Glutamatergic neuron (in vitro differentiated cells): ENCODE measurements around the gene TBX6. TPM values are rescaled to one million over a fixed set of nuclear protein-coding genes. Genes with fewer than 3 reads are reported as not detected.
"Not testable (repeated sequence)": the region's sequence is repeated elsewhere in the genome, so short reads cannot be mapped to it uniquely, and the experiment has no call there.

ENCODE experiments used
- DNase-seq: peaks from one replicate; pipeline ENCODE4 v3.0.0; 2022
- H3K27ac Mint-ChIP-seq: one replicate; pipeline ENCODE4 v1.8.0; 2020; ENCODE audit warnings: mild to moderate bottlenecking, mixed read lengths, inconsistent platforms; ENCODE audit not compliant: unreplicated experiment
- H3K27me3 Mint-ChIP-seq: one replicate; pipeline ENCODE4 v1.8.0; 2020; ENCODE audit warnings: mild to moderate bottlenecking, moderate library complexity, mixed read lengths, inconsistent platforms; ENCODE audit not compliant: unreplicated experiment
- H3K36me3 Mint-ChIP-seq: one replicate; pipeline ENCODE4 v1.8.0; 2020; ENCODE audit warnings: mild to moderate bottlenecking, mixed read lengths, inconsistent platforms; ENCODE audit not compliant: unreplicated experiment
- H3K4me1 Mint-ChIP-seq: one replicate; pipeline ENCODE4 v1.8.0; 2020; ENCODE audit warnings: mild to moderate bottlenecking, low read depth, mixed read lengths, inconsistent platforms; ENCODE audit not compliant: unreplicated experiment
- H3K4me3 Mint-ChIP-seq: one replicate; pipeline ENCODE4 v1.8.0; 2020; ENCODE audit warnings: mild to moderate bottlenecking, mixed read lengths, inconsistent platforms; ENCODE audit not compliant: unreplicated experiment
- H3K9me3 Mint-ChIP-seq: one replicate; pipeline ENCODE4 v1.8.0; 2020; ENCODE audit warnings: mild to moderate bottlenecking, moderate library complexity, mixed read lengths, inconsistent platforms; ENCODE audit not compliant: unreplicated experiment
- total RNA-seq: library from RNA; stranded (reverse); fragmentation: NEBNext Ultra II Directional; extraction: Animal tissue kit (Norgen Biotek cat#: 25700); gene quantifications from one replicate; pipeline ENCODE4 v1.2.1, GENCODE V29; 2021; ENCODE audit not compliant: unreplicated experiment
- TF ChIP-seq, protein P1 (sequence below): fragments of 200-600 bp; sonication (generic); IDR thresholded peaks from one replicate; pipeline ENCODE4 v1.5.0; 2021; ENCODE audit not compliant: partially characterized antibody, unreplicated experiment

Gene TBX6
- total RNA-seq, 1 donor from 2014 or later: 0.86 TPM

GRCh38 chr16:30132591-30132990 is 40.9 kb upstream of the TBX6 start:
- Mint-ChIP-seq H3K4me3 (no peak overlapping the region), H3K4me1 (peaks cover 12% of the 10 kb centered on the region), H3K9me3 (peaks cover 3% of the 10 kb centered on the region), H3K27me3 (peaks cover 1% of the 10 kb centered on the region), H3K36me3 (no peaks in the 10 kb centered on the region), H3K27ac (no peak overlapping the region)
- no peak for DNase-seq
- TF ChIP-seq, protein P1, sequence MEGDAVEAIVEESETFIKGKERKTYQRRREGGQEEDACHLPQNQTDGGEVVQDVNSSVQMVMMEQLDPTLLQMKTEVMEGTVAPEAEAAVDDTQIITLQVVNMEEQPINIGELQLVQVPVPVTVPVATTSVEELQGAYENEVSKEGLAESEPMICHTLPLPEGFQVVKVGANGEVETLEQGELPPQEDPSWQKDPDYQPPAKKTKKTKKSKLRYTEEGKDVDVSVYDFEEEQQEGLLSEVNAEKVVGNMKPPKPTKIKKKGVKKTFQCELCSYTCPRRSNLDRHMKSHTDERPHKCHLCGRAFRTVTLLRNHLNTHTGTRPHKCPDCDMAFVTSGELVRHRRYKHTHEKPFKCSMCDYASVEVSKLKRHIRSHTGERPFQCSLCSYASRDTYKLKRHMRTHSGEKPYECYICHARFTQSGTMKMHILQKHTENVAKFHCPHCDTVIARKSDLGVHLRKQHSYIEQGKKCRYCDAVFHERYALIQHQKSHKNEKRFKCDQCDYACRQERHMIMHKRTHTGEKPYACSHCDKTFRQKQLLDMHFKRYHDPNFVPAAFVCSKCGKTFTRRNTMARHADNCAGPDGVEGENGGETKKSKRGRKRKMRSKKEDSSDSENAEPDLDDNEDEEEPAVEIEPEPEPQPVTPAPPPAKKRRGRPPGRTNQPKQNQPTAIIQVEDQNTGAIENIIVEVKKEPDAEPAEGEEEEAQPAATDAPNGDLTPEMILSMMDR: no peak

DNA sequence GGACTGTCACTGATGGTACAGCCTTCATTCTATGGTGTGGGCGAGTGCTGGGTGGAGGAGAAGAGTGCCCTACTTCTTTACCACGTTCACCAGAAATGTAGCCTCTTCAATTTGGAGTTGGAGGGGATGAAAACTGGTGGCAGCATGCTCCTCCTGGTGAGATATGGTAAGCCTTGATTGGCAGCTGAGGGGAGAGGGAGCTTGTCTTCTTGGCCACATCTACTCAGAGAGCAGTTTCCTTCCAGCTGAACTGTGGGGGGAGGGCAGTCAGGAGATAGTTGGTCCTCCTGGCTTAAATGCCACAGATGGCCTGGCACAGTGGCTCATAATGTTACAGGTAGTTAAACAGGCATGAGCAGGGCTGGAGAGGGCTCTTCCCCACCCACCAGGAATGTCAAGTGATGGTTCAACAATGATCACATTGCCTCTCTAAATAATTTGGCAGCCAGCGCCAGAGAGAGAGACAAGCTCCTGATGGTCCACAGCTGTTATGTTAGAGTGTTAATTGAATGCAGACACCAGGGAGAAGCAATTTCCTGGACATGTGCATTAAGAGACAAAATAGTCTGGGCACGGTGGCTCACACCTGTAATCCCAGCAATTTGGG is 40.2 kb upstream of the TBX6 start:
- H3K9me3 Mint-ChIP-seq: no peaks in the 10 kb centered on the region
- H3K4me3 Mint-ChIP-seq: no peak overlapping the region
- TF ChIP-seq, protein P1: no peak
- no peaks in the 10 kb centered on the region for H3K36me3 Mint-ChIP-seq
- DNase-seq: no peak
- H3K4me1 Mint-ChIP-seq: peaks cover 8% of the 10 kb centered on the region
- peaks cover 1% of the 10 kb centered on the region for H3K27me3 Mint-ChIP-seq
- H3K27ac Mint-ChIP-seq: peak overlapping the region; percentile 38

DNA sequence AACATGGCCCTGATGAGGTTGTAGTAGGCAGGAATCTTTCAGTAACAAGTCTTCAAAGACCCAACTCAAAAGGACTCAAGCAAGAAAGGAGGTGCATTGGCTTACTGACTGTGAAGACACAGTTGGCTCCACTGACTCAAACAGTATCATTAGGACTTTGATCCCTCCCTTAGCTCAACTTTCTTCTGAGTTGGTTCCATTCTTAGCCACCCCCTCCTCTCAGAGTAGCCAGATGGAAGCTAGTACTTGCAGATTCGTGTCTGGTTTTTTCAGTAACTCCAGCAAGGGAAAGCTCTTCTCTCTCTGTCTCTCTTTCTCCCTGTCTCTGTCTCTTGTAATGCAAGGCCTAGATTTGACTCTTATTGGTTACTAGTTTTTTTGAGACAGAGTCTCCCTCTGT is 36.3 kb upstream of the TBX6 start:
- H3K27me3 Mint-ChIP-seq: peaks cover 7% of the 10 kb centered on the region
- no peak for DNase-seq
- H3K27ac Mint-ChIP-seq: no peak overlapping the region
- peaks cover 10% of the 10 kb centered on the region for H3K4me1 Mint-ChIP-seq
- H3K36me3 Mint-ChIP-seq: no peaks in the 10 kb centered on the region
- TF ChIP-seq, protein P1: no peak
- no peak overlapping the region for H3K4me3 Mint-ChIP-seq
- peaks cover 3% of the 10 kb centered on the region for H3K9me3 Mint-ChIP-seq

DNA sequence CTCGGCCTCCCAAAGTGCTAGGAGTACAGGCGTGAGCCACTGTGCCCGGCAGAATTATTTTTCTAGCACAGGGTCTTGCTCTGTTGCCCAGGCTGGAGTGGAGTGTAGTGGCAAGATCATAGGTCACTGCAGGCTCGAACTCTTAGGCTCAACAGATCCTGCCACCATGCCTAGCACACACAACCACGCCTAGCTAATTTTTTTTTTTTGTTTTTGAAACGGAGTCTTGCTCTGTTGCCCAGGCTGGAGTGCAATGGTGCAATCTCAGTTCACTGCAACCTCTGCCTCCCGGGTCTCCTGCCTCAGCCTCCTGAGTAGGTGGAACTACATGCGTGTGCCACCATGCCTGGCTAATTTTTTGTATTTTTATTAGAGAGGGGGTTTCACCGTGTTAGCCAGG is 34.0 kb upstream of the TBX6 start:
- not testable (repeated sequence) for H3K36me3 Mint-ChIP-seq, H3K9me3 Mint-ChIP-seq, H3K27me3 Mint-ChIP-seq, H3K4me3 Mint-ChIP-seq, H3K4me1 Mint-ChIP-seq, H3K27ac Mint-ChIP-seq, DNase-seq

- peaks cover 7% of the 10 kb centered on the region for H3K9me3 Mint-ChIP-seq
- no peak overlapping the region for H3K4me3 Mint-ChIP-seq
- H3K27ac Mint-ChIP-seq: no peak overlapping the region
- TF ChIP-seq, protein P1: no peak
- peaks cover 7% of the 10 kb centered on the region for H3K27me3 Mint-ChIP-seq
- no peaks in the 10 kb centered on the region for H3K36me3 Mint-ChIP-seq
- DNase-seq: no peak
- H3K4me1 Mint-ChIP-seq: peaks cover 3% of the 10 kb centered on the region
Observed at GRCh38 chr16:30124985-30125379, 33.3 kb upstream of the TBX6 start.
